Sigmoid colon (tissue), 7 donors: Measurements from ENCODE around the gene TSPAN17. TPM values are rescaled to one million over a fixed set of nuclear protein-coding genes. Genes with fewer than 3 reads are reported as not detected.
A peak's percentile ranks its signal among the peaks of the same experiment; 100 is the strongest.

ENCODE experiments used
- DNase-seq: peaks from one replicate; pipeline ENCODE4 v3.0.0-alpha.2; 2019
- H3K27ac ChIP-seq, 4 donors: fragments of 200-600 bp; sonication (generic); one replicate each; pipeline ENCODE4 v1.5.1; 2016 to 2019; ENCODE audit warnings: mild to moderate bottlenecking in 1 of 4
- H3K27me3 ChIP-seq, 3 donors: fragments of 200-600 bp; sonication (generic); one replicate each; pipeline ENCODE4 v1.5.1; 2019; ENCODE audit warnings: mild to moderate bottlenecking in 1 of 3
- H3K36me3 ChIP-seq, 4 donors: fragments of 200-600 bp; sonication (generic); one replicate each; pipeline ENCODE4 v1.5.1; 2016 to 2019
- H3K4me1 ChIP-seq, 4 donors: fragments of 200-600 bp; sonication (generic); one replicate each; pipeline ENCODE4 v1.5.1; 2017 to 2019
- H3K4me3 ChIP-seq, 4 donors: fragments of 200-600 bp; sonication (generic); one replicate each; pipeline ENCODE4 v1.5.1; 2017 to 2019; ENCODE audit warnings: mild to moderate bottlenecking in 2 of 4, moderate library complexity in 1 of 4
- H3K9me3 ChIP-seq, 4 donors: fragments of 200-600 bp in 3 of 4; sonication (generic) in 3 of 4; one replicate each; pipeline versions ENCODE4 v1.5.1 to v1.6.1; 2013 to 2019
- EP300 ChIP-seq, 4 donors: sonication (generic); formaldehyde crosslinking; IDR thresholded peaks; one replicate each; pipeline ENCODE4 v1.6.1; 2017; ENCODE audit warnings: antibody characterized with exemption in 4 of 4
- POLR2A ChIP-seq, 2 donors: fragments of 450-650 bp; IDR thresholded peaks; one replicate each; pipeline ENCODE4 v1.6.1; 2016; ENCODE audit warnings: antibody characterized with exemption in 2 of 2, mild to moderate bottlenecking in 2 of 2, moderate library complexity in 2 of 2
- POLR2AphosphoS5 ChIP-seq, 4 donors: sonication (generic); formaldehyde crosslinking; IDR thresholded peaks; one replicate each; pipeline ENCODE4 v1.6.1; 2017; ENCODE audit warnings: antibody characterized with exemption in 4 of 4
- WGBS, 2 donors: extraction: QIAGEN DNeasy Blood & Tissue Kit; methylation state at CpG; one replicate each; pipeline ENCODE4 v1.1.7; 2013; 5-methylcytosine and 5-hydroxymethylcytosine counted together
- intact Hi-C: fragments of 100-400 bp; cut with DNase I; formaldehyde crosslinking; loops from one replicate; pipeline ENCODE4 v1.15.1; 2023
- polyA plus RNA-seq, 3 donors: library from polyadenylated mRNA; stranded (reverse); fragments of 200-250 nt; gene quantifications; one replicate each; pipeline ENCODE4 v1.2.3, GENCODE V29; 2013
- total RNA-seq, 4 donors: library from RNA; depleted of rRNA; stranded (reverse); fragments of >200 nt; gene quantifications; one replicate each; pipeline ENCODE4 v1.1.0, GENCODE V29; 2016
- TF ChIP-seq, protein P1 (sequence below), 4 experiments: fragments of 450-650 bp in 3 of 4; fragments of 200-600 bp in 1 of 4; IDR thresholded peaks; one replicate each; pipeline ENCODE4 v1.5.1; 2016 to 2019; ENCODE audit warnings: antibody characterized with exemption in 4 of 4, mild to moderate bottlenecking in 3 of 4, moderate library complexity in 2 of 4
- donor health status: healthy with polysubstance abuse.
- donor health status: Bipolar disorder and iron deficiency.
- donor health status: healthy.

Gene TSPAN17
- total and polyA plus RNA-seq, 7 donors: 7.4 to 37.7 (median 21.7) TPM

DNA sequence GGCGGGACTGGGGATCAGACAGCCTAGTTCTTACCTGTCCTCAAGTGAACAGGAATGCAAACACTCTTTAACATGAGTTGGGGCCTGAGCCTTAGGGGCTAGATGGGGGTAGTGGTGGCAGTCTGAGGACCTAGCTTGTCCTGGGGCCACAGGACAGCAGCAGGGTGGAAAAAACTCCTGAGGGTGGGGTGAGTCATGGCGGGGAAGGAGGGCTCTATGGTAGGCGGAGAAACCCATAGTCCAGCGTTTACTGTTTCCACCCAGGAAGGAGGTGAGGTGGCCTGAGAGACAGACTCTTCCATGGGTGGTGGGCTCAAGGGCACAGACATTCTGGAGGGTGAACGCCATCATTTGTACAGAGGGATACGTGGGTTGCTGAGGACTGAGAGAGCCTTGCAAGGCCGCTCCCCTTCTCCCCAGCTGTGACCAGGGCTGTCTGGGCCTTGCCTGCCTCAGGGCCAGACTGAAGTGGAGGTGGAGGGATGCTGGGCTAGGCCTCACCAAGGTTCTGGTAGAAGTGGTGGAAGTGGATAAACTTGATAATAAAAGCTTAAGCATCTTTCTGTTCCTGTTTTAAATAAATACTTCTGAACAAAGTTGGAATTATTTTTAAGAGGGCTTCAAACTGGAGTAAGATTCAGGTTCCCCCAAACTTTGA, 1.1 kb upstream of the TSPAN17 start:
- H3K27ac ChIP-seq: peak overlapping the region; percentile 79 to 82 (median 81)
- H3K9me3 ChIP-seq: no peaks in the 10 kb centered on the region
- H3K27me3 ChIP-seq: no peaks in the 10 kb centered on the region
- H3K4me3 ChIP-seq: peak overlapping the region in 2 of 4 donors; percentile 66 to 85
- WGBS, 2 donors: 92 to 95% methylated on average over 7 of the region's 7 CpGs
- no peaks in the 10 kb centered on the region for H3K36me3 ChIP-seq
- TF ChIP-seq EP300 (IDR thresholded peaks at IDR 0.05) (no peak), POLR2A (IDR thresholded peaks at IDR 0.05) (no peak), POLR2AphosphoS5 (IDR thresholded peaks at IDR 0.05) (no peak)
- TF ChIP-seq, protein P1, sequence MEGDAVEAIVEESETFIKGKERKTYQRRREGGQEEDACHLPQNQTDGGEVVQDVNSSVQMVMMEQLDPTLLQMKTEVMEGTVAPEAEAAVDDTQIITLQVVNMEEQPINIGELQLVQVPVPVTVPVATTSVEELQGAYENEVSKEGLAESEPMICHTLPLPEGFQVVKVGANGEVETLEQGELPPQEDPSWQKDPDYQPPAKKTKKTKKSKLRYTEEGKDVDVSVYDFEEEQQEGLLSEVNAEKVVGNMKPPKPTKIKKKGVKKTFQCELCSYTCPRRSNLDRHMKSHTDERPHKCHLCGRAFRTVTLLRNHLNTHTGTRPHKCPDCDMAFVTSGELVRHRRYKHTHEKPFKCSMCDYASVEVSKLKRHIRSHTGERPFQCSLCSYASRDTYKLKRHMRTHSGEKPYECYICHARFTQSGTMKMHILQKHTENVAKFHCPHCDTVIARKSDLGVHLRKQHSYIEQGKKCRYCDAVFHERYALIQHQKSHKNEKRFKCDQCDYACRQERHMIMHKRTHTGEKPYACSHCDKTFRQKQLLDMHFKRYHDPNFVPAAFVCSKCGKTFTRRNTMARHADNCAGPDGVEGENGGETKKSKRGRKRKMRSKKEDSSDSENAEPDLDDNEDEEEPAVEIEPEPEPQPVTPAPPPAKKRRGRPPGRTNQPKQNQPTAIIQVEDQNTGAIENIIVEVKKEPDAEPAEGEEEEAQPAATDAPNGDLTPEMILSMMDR (IDR thresholded peaks at IDR 0.05): no peak
- intact Hi-C loops: loop anchor here (5.0 to 10.0 kb wide), 5 partner anchors 71 to 1981 kb away; partner anchors contain the start of genes CLK4, CLTB, HIGD2A and NOP16
- DNase-seq: no peak
- H3K4me1 ChIP-seq: peaks cover 0 to 22% (median 20%) of the 10 kb centered on the region in 4 donors

DNA sequence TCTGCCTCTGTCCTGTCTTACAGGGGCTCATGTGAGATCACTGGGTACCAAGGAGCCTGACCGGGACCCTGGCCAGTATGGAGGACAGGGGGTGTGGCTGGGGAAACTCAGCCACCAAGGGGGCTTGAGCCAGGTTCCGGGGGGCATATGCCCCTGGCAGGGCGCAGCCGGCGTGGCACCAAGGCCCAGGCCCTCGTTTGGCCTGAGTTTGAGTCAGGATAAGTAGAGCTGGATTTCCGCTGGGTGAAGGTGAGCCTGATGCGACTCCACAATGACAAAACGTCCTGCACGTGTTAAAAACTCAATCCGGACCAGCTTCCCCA, 616 bp upstream of the TSPAN17 start:
- intact Hi-C loops: loop anchor here (1.0 to 10.0 kb wide), 6 partner anchors 72 to 1981 kb away; partner anchors contain the start of genes CLK4, CLTB, HIGD2A and NOP16
- WGBS, 2 donors: 16 to 18% methylated on average over 11 of the region's 11 CpGs
- peak overlapping the region; percentile 79 to 82 (median 81) for H3K27ac ChIP-seq

DNA sequence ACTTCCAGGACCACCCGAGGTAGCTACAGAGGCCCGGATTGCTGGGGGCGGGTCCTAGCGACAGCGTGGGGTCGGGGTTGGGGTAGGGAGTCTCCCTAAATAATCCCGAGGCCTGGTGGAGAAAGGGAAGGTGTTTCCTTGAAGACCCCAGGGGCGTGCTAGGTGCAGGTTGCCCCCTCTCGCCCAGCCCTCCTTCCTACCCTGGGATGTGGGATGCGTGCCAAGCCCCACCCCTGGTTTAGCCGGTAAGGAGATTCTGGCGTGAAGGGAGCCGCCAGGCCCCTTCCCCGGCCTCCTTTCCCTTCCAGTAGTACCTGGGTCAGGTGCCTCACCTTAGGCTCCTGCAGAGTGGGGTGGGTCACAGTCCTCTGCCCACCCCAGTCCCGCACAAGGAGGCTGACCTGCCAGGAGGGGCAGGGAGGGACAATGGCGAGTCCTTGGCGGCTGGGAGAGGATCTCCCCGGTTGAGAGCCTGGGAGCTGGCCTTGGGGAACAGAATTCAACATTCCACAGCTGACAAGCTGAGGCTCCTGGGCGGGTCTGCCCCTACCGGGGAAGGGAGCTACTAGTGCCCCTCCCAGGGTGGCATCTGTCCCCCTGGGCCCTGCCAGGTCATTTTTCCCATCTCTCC, 674 bp downstream of the TSPAN17 start:
- Histone ChIP-seq H3K36me3 (peaks cover 0 to 3% (median 0%) of the 10 kb centered on the region in 4 donors), H3K4me1 (peaks cover 0 to 22% (median 20%) of the 10 kb centered on the region in 4 donors), H3K9me3 (no peaks in the 10 kb centered on the region), H3K4me3 (peak overlapping the region; percentile 61 to 85 (median 70)), H3K27me3 (no peaks in the 10 kb centered on the region), H3K27ac (peak overlapping the region; percentile 79 to 82 (median 82))
- DNase-seq: peak; percentile 80
- intact Hi-C loops: loop anchor here (1.0 to 10.0 kb wide), 6 partner anchors 73 to 1979 kb away; partner anchors contain the start of genes CLK4, CLTB, HIGD2A and NOP16
- WGBS, 2 donors: 6 to 22% methylated on average over 20 of the region's 20 CpGs
- TF ChIP-seq POLR2A (IDR thresholded peaks at IDR 0.05): no peak
- no peak for TF ChIP-seq POLR2AphosphoS5 (IDR thresholded peaks at IDR 0.05)
- TF ChIP-seq, protein P1 (IDR thresholded peaks at IDR 0.05): no peak
- no peak for TF ChIP-seq EP300 (IDR thresholded peaks at IDR 0.05)

More for the DNA sequence above, 616 bp upstream of the TSPAN17 start:
- Histone ChIP-seq H3K4me1 (peaks cover 0 to 22% (median 20%) of the 10 kb centered on the region in 4 donors), H3K9me3 (no peaks in the 10 kb centered on the region), H3K4me3 (peak overlapping the region; percentile 2 to 85 (median 64)), H3K36me3 (no peaks in the 10 kb centered on the region), H3K27me3 (no peaks in the 10 kb centered on the region)
- TF ChIP-seq, protein P1 (IDR thresholded peaks at IDR 0.05): no peak
- TF ChIP-seq POLR2A (IDR thresholded peaks at IDR 0.05): no peak
- TF ChIP-seq POLR2AphosphoS5 (IDR thresholded peaks at IDR 0.05): no peak
- no peak for TF ChIP-seq EP300 (IDR thresholded peaks at IDR 0.05)
- no peak for DNase-seq

DNA sequence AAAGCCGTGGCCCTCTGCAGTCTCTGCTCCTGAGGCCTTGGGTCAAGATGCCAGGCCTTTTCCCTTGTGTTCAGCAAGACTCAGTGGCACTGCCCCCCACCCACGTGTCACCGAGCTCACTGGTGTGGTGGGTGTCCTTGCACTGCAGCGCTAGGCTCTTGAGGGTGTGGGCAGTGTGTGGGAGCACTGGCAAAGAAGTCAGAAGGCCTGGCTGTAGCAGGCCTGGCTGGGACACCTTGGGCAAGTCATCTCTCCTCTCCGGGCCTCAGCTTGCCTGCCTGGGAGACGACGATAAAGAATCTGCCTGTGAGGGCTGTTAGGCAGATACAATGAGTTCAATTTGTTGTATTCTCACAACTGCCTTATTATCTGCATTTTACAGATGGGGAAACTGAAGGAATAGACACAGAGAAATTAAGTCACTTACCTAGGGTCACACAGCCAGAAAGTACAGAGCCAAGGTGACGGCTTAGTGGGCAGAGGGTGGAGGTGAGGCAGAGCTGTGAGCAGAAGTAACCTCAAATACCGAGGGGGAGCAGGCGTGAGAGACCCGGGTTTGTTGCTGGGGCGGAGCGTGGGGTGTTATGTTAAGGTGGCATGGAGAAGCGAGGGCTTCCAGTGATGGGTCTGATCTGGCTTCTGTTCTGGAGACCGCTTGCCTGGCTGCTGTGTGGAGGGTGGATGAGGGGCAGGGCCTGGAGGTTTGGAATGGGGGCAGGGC, 1.4 kb downstream of the TSPAN17 start:
- TF ChIP-seq POLR2AphosphoS5 (IDR thresholded peaks at IDR 0.05) (no peak), POLR2A (IDR thresholded peaks at IDR 0.05) (no peak), EP300 (IDR thresholded peaks at IDR 0.05) (no peak)
- TF ChIP-seq, protein P1 (IDR thresholded peaks at IDR 0.05): no peak
- no peak for DNase-seq
- Histone ChIP-seq H3K4me3 (peak overlapping the region; percentile 61 to 85 (median 70)), H3K36me3 (peaks cover 0 to 9% (median 1%) of the 10 kb centered on the region in 4 donors), H3K27me3 (no peaks in the 10 kb centered on the region), H3K4me1 (peaks cover 0 to 22% (median 20%) of the 10 kb centered on the region in 4 donors), H3K9me3 (no peaks in the 10 kb centered on the region), H3K27ac (peak overlapping the region; percentile 79 to 82 (median 82))
- intact Hi-C loops: loop anchor here (5.0 to 10.0 kb wide), 5 partner anchors 74 to 1979 kb away; partner anchors contain the start of genes CLK4, CLTB, HIGD2A and NOP16
- 73 to 76% methylated on average over 15 of the region's 15 CpGs for WGBS, 2 donors
